SK-N-SH (cell line): ENCODE data around the gene PALM3.

Source experiments
- EP300 ChIP-seq, 2 experiments: IDR thresholded peaks; 2 replicates each; pipeline versions ENCODE4 v1.4.0 to v1.6.1; 2012; ENCODE audit warnings: borderline replicate concordance in 1 of 2, low read depth in 1 of 2, low read length in 1 of 2
- GABPA ChIP-seq: IDR thresholded peaks from 2 replicates; pipeline ENCODE4 v1.4.0; 2012; ENCODE audit warnings: low read depth, mild to moderate bottlenecking
- JUND ChIP-seq: IDR thresholded peaks from 2 replicates; pipeline ENCODE4 v1.4.0; 2012
- MEF2A ChIP-seq: IDR thresholded peaks from 2 replicates; pipeline ENCODE4 v1.4.0; 2012; ENCODE audit warnings: low read depth, borderline replicate concordance
- MXI1 ChIP-seq: IDR thresholded peaks from 2 replicates; pipeline ENCODE4 v1.6.1; 2012; ENCODE audit warnings: mild to moderate bottlenecking, low read depth, low read length, improper control_type of control experiment
- RAD21 ChIP-seq: IDR thresholded peaks from 2 replicates; pipeline ENCODE4 v1.6.1; 2012; ENCODE audit warnings: mild to moderate bottlenecking, low read length
- RCOR1 ChIP-seq: fragments of 150-350 bp; IDR thresholded peaks from 2 replicates; pipeline ENCODE4 v1.6.1; 2017; ENCODE audit warnings: antibody characterized with exemption, low read length
- RXRA ChIP-seq: IDR thresholded peaks from 2 replicates; pipeline ENCODE4 v1.4.0; 2012; ENCODE audit warnings: low read depth, mild to moderate bottlenecking, borderline replicate concordance
- SMC3 ChIP-seq: IDR thresholded peaks from 2 replicates; pipeline ENCODE4 v1.6.1; 2012; ENCODE audit warnings: low read depth, low read length, improper control_type of control experiment
- TEAD4 ChIP-seq: IDR thresholded peaks from 2 replicates; pipeline ENCODE4 v1.4.0; 2012; ENCODE audit warnings: mild to moderate bottlenecking, borderline replicate concordance; ENCODE audit not compliant: insufficient read depth
- YY1 ChIP-seq: IDR thresholded peaks from 2 replicates; pipeline ENCODE4 v1.4.0; 2012; ENCODE audit warnings: low read depth, mild to moderate bottlenecking
- TF ChIP-seq, protein P1 (sequence below): fragments of 200-600 bp; sonication (generic); IDR thresholded peaks from 2 replicates; pipeline ENCODE4 v1.6.1; 2017; ENCODE audit warnings: antibody characterized with exemption, mild to moderate bottlenecking, moderate library complexity
- TF ChIP-seq, protein P2 (sequence below): IDR thresholded peaks from 2 replicates; pipeline ENCODE4 v1.4.0; 2012; ENCODE audit warnings: low read depth, borderline replicate concordance
- TF ChIP-seq, protein P3 (sequence below): fragments of 150-350 bp; IDR thresholded peaks from 2 replicates; pipeline ENCODE4 v1.6.1; 2017; ENCODE audit warnings: antibody characterized with exemption, low read length, low read depth, borderline replicate concordance

DNA sequence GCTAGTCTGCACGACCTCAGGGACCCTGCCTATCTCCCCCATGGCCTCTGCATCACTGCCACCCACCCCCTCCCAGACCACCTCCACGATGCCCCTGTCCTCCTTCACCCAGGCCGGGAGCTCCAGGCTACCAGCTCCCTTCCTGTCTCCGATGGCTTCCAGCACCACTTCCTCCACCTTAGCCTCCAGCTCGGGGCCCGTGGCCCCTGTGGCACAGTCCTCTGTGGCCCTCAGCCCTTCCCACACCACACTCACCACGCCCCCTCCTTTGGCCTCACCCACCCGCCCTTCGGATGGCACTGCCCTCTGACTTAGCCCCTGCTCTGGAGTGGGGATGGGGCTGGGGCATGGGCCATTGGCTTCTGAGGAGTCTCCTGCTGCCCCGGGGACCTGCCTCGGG, 7.2 kb downstream of the PALM3 start:
- TF ChIP-seq, protein P1, sequence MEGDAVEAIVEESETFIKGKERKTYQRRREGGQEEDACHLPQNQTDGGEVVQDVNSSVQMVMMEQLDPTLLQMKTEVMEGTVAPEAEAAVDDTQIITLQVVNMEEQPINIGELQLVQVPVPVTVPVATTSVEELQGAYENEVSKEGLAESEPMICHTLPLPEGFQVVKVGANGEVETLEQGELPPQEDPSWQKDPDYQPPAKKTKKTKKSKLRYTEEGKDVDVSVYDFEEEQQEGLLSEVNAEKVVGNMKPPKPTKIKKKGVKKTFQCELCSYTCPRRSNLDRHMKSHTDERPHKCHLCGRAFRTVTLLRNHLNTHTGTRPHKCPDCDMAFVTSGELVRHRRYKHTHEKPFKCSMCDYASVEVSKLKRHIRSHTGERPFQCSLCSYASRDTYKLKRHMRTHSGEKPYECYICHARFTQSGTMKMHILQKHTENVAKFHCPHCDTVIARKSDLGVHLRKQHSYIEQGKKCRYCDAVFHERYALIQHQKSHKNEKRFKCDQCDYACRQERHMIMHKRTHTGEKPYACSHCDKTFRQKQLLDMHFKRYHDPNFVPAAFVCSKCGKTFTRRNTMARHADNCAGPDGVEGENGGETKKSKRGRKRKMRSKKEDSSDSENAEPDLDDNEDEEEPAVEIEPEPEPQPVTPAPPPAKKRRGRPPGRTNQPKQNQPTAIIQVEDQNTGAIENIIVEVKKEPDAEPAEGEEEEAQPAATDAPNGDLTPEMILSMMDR: no peak
- TF ChIP-seq RAD21 (no peak), RXRA (no peak), JUND (no peak), MEF2A (no peak), GABPA (no peak), RCOR1 (no peak), YY1 (no peak), SMC3 (no peak), TEAD4 (no peak), MXI1 (no peak), EP300 (IDR thresholded peaks at IDR 0.05; ENCODE audit: borderline replicate concordance in 1 of 2, low read depth in 1 of 2, low read length in 1 of 2) (no peak)
- TF ChIP-seq, protein P2, sequence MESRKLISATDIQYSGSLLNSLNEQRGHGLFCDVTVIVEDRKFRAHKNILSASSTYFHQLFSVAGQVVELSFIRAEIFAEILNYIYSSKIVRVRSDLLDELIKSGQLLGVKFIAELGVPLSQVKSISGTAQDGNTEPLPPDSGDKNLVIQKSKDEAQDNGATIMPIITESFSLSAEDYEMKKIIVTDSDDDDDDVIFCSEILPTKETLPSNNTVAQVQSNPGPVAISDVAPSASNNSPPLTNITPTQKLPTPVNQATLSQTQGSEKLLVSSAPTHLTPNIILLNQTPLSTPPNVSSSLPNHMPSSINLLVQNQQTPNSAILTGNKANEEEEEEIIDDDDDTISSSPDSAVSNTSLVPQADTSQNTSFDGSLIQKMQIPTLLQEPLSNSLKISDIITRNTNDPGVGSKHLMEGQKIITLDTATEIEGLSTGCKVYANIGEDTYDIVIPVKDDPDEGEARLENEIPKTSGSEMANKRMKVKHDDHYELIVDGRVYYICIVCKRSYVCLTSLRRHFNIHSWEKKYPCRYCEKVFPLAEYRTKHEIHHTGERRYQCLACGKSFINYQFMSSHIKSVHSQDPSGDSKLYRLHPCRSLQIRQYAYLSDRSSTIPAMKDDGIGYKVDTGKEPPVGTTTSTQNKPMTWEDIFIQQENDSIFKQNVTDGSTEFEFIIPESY: no peak
- TF ChIP-seq, protein P3, sequence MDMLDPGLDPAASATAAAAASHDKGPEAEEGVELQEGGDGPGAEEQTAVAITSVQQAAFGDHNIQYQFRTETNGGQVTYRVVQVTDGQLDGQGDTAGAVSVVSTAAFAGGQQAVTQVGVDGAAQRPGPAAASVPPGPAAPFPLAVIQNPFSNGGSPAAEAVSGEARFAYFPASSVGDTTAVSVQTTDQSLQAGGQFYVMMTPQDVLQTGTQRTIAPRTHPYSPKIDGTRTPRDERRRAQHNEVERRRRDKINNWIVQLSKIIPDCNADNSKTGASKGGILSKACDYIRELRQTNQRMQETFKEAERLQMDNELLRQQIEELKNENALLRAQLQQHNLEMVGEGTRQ: no peak
